ENCODE results near the gene ABHD16B.
A peak's percentile ranks its signal among the peaks of the same experiment; 100 is the strongest.
"Not testable (repeated sequence)": the region's sequence is repeated elsewhere in the genome, so short reads cannot be mapped to it uniquely, and the experiment has no call there.

ABHD16B gene

GRCh38 chr20:63874241-63874640 is 12.9 kb downstream of the ABHD16B start:
- not testable (repeated sequence) for H3K27me3 Mint-ChIP-seq, DNase-seq, H3K9me3 Mint-ChIP-seq, H3K4me3 Mint-ChIP-seq
- Mint-ChIP-seq H3K27ac (peak overlapping the region; percentile 57), H3K36me3 (ENCODE audit: low read depth) (peaks cover 95% of the 10 kb centered on the region), H3K4me1 (ENCODE audit: low read depth) (peaks cover 20% of the 10 kb centered on the region)

DNA sequence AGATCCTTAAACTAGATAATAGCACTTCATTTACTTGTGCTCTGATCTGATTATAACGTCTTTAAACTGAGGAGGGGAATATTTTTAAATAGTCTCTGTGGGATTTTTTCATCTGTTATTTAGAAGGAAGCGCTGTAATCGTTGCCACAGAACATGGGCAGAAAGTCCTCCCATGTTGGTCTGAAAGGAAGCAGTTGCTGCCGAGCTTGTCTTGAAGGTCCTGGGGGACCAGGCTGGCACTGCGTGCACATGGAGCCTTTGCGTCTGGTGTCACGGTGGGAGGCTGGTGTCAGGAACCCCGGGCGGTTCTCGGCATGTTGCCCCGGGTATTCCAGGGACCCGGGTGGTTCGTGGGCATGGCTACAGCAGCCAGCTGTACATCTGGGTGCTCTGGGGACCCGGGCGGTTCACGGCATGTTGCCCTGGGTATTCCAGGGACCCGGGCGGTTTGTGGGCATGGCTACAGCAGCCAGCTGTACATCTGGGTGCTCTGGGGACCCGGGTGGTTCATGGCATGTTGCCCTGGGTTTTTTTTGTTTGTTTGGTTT is 15.3 kb downstream of the ABHD16B start:
- no peak for DNase-seq
- H3K9me3 Mint-ChIP-seq: no peaks in the 10 kb centered on the region
- H3K36me3 Mint-ChIP-seq (ENCODE audit: low read depth): peaks cover 89% of the 10 kb centered on the region
- H3K27me3 Mint-ChIP-seq: no peaks in the 10 kb centered on the region
- H3K4me3 Mint-ChIP-seq: no peak overlapping the region
- H3K27ac Mint-ChIP-seq: no peak overlapping the region
- peaks cover 20% of the 10 kb centered on the region for H3K4me1 Mint-ChIP-seq (ENCODE audit: low read depth)

GRCh38 chr20:63877755-63878470 is 16.6 kb downstream of the ABHD16B start:
- Mint-ChIP-seq H3K27ac (peak overlapping the region; percentile 14), H3K4me1 (ENCODE audit: low read depth) (peaks cover 16% of the 10 kb centered on the region), H3K4me3 (no peak overlapping the region), H3K9me3 (no peaks in the 10 kb centered on the region), H3K27me3 (no peaks in the 10 kb centered on the region), H3K36me3 (ENCODE audit: low read depth) (peaks cover 89% of the 10 kb centered on the region)
- DNase-seq: no peak

GRCh38 chr20:63878899-63879663 is 17.8 kb downstream of the ABHD16B start:
- peaks cover 89% of the 10 kb centered on the region for H3K36me3 Mint-ChIP-seq (ENCODE audit: low read depth)
- peaks cover 7% of the 10 kb centered on the region for H3K4me1 Mint-ChIP-seq (ENCODE audit: low read depth)
- no peaks in the 10 kb centered on the region for H3K27me3 Mint-ChIP-seq
- no peak overlapping the region for H3K4me3 Mint-ChIP-seq
- H3K27ac Mint-ChIP-seq: peak overlapping the region; percentile 52
- DNase-seq: no peak
- H3K9me3 Mint-ChIP-seq: no peaks in the 10 kb centered on the region

- H3K4me3 Mint-ChIP-seq; H3K27ac Mint-ChIP-seq; H3K27me3 Mint-ChIP-seq; DNase-seq; H3K4me1 Mint-ChIP-seq (ENCODE audit: low read depth); H3K9me3 Mint-ChIP-seq: not testable (repeated sequence)
- H3K36me3 Mint-ChIP-seq (ENCODE audit: low read depth): peaks cover 91% of the 10 kb centered on the region
These were observed 19.6 kb downstream of the ABHD16B start for GRCh38 chr20:63880901-63881300.

GRCh38 chr20:63881451-63882226 is 20.3 kb downstream of the ABHD16B start:
- Mint-ChIP-seq H3K4me1 (ENCODE audit: low read depth) (peaks cover 7% of the 10 kb centered on the region), H3K36me3 (ENCODE audit: low read depth) (peaks cover 84% of the 10 kb centered on the region)

GRCh38 chr20:63882257-63883200 is 21.2 kb downstream of the ABHD16B start:
- H3K27ac Mint-ChIP-seq: no peak overlapping the region
- H3K4me1 Mint-ChIP-seq (ENCODE audit: low read depth): peaks cover 5% of the 10 kb centered on the region
- no peaks in the 10 kb centered on the region for H3K27me3 Mint-ChIP-seq
- peaks cover 84% of the 10 kb centered on the region for H3K36me3 Mint-ChIP-seq (ENCODE audit: low read depth)
- no peak overlapping the region for H3K4me3 Mint-ChIP-seq
- H3K9me3 Mint-ChIP-seq: no peaks in the 10 kb centered on the region
- DNase-seq: no peak

More at GRCh38 chr20:63881451-63882226, 20.3 kb downstream of the ABHD16B start:
- no peaks in the 10 kb centered on the region for H3K9me3 Mint-ChIP-seq
- DNase-seq: no peak
- no peaks in the 10 kb centered on the region for H3K27me3 Mint-ChIP-seq
- no peak overlapping the region for H3K4me3 Mint-ChIP-seq
- H3K27ac Mint-ChIP-seq: no peak overlapping the region

- Mint-ChIP-seq H3K9me3 (no peaks in the 10 kb centered on the region), H3K36me3 (ENCODE audit: low read depth) (peaks cover 84% of the 10 kb centered on the region), H3K4me3 (no peak overlapping the region), H3K4me1 (ENCODE audit: low read depth) (peaks cover 5% of the 10 kb centered on the region), H3K27me3 (no peaks in the 10 kb centered on the region), H3K27ac (no peak overlapping the region)
- DNase-seq: no peak
These were observed 21.9 kb downstream of the ABHD16B start for GRCh38 chr20:63883201-63883593.

DNA sequence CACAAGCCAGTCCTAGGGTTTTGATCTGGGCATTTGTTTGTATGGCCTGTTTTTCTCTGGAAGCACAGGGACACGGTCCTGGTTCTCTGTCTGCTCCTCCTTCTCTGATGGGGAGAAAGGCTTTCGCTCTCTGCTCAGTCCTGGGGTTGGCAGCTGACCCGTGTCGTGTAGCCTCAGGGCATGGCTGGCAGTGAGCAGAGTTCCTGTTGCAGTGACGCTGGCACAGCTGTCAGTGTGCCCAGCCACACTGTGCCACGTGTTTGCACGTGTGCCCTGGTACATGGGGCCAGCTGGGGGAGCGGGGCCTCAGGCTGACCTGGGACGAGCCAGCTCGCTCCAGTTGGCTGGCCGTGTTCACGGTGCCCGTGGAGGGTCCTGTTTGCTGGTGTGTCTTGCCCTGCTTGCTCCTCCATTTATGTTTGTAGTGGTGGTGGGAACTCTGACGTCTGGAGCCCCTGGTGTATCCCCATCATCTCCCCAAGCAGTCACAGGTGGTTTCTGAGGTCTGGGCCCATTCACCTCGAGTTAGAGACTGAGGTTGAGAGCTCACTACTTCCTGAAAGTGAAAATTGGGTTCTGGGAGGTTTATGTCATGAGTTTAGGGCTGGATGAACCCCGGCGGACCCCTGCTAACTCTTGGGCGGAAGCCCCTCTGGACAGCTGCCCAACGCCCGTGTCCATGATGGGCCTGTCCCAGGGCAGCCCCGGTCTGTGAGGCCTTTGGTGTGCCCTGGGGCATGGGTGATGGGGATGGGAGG is 23.4 kb downstream of the ABHD16B start:
- Mint-ChIP-seq H3K4me1 (ENCODE audit: low read depth) (peaks cover 5% of the 10 kb centered on the region), H3K27ac (no peak overlapping the region), H3K36me3 (ENCODE audit: low read depth) (peaks cover 81% of the 10 kb centered on the region), H3K9me3 (no peaks in the 10 kb centered on the region), H3K4me3 (no peak overlapping the region), H3K27me3 (no peaks in the 10 kb centered on the region)
- no peak for DNase-seq

GRCh38 chr20:63885264-63886053 is 24.2 kb downstream of the ABHD16B start:
- DNase-seq: no peak
- Mint-ChIP-seq H3K36me3 (ENCODE audit: low read depth) (peaks cover 86% of the 10 kb centered on the region), H3K27me3 (no peaks in the 10 kb centered on the region), H3K9me3 (no peaks in the 10 kb centered on the region), H3K27ac (no peak overlapping the region), H3K4me3 (no peak overlapping the region), H3K4me1 (ENCODE audit: low read depth) (peaks cover 5% of the 10 kb centered on the region)

DNA sequence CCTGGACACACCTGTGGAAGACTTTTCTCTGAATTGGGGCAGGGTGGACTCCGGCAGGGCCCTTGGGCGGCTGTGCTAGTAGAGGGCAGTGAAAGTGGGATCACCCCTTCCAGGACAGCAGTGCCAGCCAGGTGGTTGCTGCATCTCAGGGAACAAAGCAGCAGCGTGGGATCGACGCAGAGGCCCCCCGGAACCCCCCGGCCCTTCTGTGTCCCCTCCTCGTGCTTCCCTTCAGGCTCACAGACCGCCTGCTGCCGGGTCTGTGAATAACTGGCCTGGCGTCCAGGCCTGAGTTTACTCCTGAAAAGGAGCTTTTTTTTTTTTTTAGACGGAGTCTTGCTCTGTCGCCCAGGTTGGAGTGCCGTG is 24.7 kb downstream of the ABHD16B start:
- H3K4me3 Mint-ChIP-seq: no peak overlapping the region
- peaks cover 5% of the 10 kb centered on the region for H3K4me1 Mint-ChIP-seq (ENCODE audit: low read depth)
- H3K9me3 Mint-ChIP-seq: no peaks in the 10 kb centered on the region
- H3K27ac Mint-ChIP-seq: no peak overlapping the region
- no peaks in the 10 kb centered on the region for H3K27me3 Mint-ChIP-seq
- H3K36me3 Mint-ChIP-seq (ENCODE audit: low read depth): peaks cover 85% of the 10 kb centered on the region
- no peak for DNase-seq

DNA sequence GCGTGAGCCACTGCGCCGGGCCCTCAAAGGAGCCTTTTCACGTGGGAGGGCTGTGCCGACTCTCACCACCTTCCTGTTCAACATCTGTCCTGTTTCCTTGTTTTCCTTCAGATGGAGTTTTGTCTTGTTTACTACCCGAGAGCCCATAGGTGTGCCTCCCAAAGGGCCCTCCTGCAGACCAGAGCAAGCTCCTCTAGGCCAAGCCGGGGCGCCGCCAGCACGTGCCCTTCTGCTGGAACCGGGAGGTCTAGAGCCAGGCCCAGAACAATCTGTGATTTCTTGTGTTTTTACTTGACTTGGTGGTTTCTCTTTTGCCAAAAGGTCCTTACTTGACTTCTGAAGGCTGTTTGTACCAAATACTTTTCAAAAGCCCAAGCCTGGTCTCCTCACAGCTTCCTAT is 25.6 kb downstream of the ABHD16B start:
- Mint-ChIP-seq H3K4me1 (ENCODE audit: low read depth) (peaks cover 5% of the 10 kb centered on the region), H3K36me3 (ENCODE audit: low read depth) (peaks cover 84% of the 10 kb centered on the region), H3K4me3 (no peak overlapping the region), H3K9me3 (no peaks in the 10 kb centered on the region), H3K27me3 (no peaks in the 10 kb centered on the region), H3K27ac (peak overlapping the region; percentile 47)
- DNase-seq: no peak
